ENCODE data around the gene LAMTOR2.

LAMTOR2 gene

GRCh38 chr1:156108057-156108456 lies 53.5 kb downstream of the LAMTOR2 start:
- TF ChIP-seq CTCF (IDR thresholded peaks at IDR 0.05; ENCODE audit: poor library complexity, severe bottlenecking) = no peak
- ATAC-seq (ENCODE audit: low read depth) = no peak

More at GRCh38 chr1:156108057-156108456, 53.5 kb downstream of the LAMTOR2 start:
- Histone ChIP-seq H3K9me3 (ENCODE audit: severe bottlenecking) (no peaks in the 10 kb centered on the region), H3K36me3 (ENCODE audit: low read depth) (no peaks in the 10 kb centered on the region), H3K27me3 (ENCODE audit: insufficient read depth, poor library complexity, severe bottlenecking) (no peaks in the 10 kb centered on the region), H3K4me1 (ENCODE audit: insufficient read depth, poor library complexity, severe bottlenecking) (peaks cover 39% of the 10 kb centered on the region), H3K27ac (ENCODE audit: poor library complexity, severe bottlenecking) (peak overlapping the region; percentile 80), H3K4me3 (ENCODE audit: severe bottlenecking) (no peak overlapping the region)
- no peak for DNase-seq (ENCODE audit: low spot score)

Data from RWPE2 (cell line).